Globus pallidus (tissue), 1 donor: ENCODE results near the gene RFPL1.
"Not testable (repeated sequence)": the region's sequence is repeated elsewhere in the genome, so short reads cannot be mapped to it uniquely, and the experiment has no call there.

Source experiments
- DNase-seq: peaks from one replicate; pipeline ENCODE4 v3.0.0-alpha.2; 2015; ENCODE audit warnings: low spot score

Gene RFPL1

GRCh38 chr22:29478326-29479276, 40.2 kb downstream of the RFPL1 start:
- no peak for DNase-seq

- no peak for DNase-seq
Observed at GRCh38 chr22:29479417-29480261, 41.3 kb downstream of the RFPL1 start, which contains the start of gene NEFH. NEFH (plus strand) TSS chr22:29480218; CDS start chr22:29480263, 45 bp downstream.

GRCh38 chr22:29480262-29480511, 41.8 kb downstream of the RFPL1 start:
- DNase-seq, result no peak

GRCh38 chr22:29480512-29481264, 42.3 kb downstream of the RFPL1 start:
- DNase-seq, result peak; percentile 24

- DNase-seq, result no peak
Observed at GRCh38 chr22:29481265-29482000, 43.0 kb downstream of the RFPL1 start.

- DNase-seq, result no peak
Observed at GRCh38 chr22:29482253-29482652, 43.9 kb downstream of the RFPL1 start.

GRCh38 chr22:29482726-29483125, 44.3 kb downstream of the RFPL1 start:
- no peak for DNase-seq

GRCh38 chr22:29483254-29483653, 44.9 kb downstream of the RFPL1 start:
- no peak for DNase-seq

GRCh38 chr22:29484642-29485041, 46.3 kb downstream of the RFPL1 start:
- DNase-seq, result no peak

- no peak for DNase-seq
Observed at GRCh38 chr22:29485448-29485847, 47.1 kb downstream of the RFPL1 start.

- no peak for DNase-seq
Observed at GRCh38 chr22:29487426-29487986, 49.1 kb downstream of the RFPL1 start.

GRCh38 chr22:29489127-29489780, 50.9 kb downstream of the RFPL1 start:
- DNase-seq, result not testable (repeated sequence)

GRCh38 chr22:29491012-29491411, 52.6 kb downstream of the RFPL1 start:
- DNase-seq, result no peak
